Upper lobe of right lung (tissue), 1 donor: ENCODE measurements around the gene USP36. TPM values are rescaled to one million over a fixed set of nuclear protein-coding genes. Genes with fewer than 3 reads are reported as not detected.

Experiments used
- ATAC-seq: fragments of 200-7000 bp; cut with Tn5 transposase; one replicate; pipeline ENCODE4 v1.9.1; 2020; ENCODE audit warnings: mild to moderate bottlenecking, moderate library complexity
- DNase-seq: peaks from one replicate; pipeline ENCODE4 v3.0.0-alpha.2; 2020
- H3K27ac ChIP-seq: fragments of 200-600 bp; one replicate; pipeline ENCODE4 v1.8.0; 2022
- H3K27me3 ChIP-seq: fragments of 200-600 bp; one replicate; pipeline ENCODE4 v1.8.0; 2022; ENCODE audit warnings: mild to moderate bottlenecking
- H3K36me3 ChIP-seq: fragments of 200-600 bp; one replicate; pipeline ENCODE4 v1.8.0; 2022
- H3K4me1 ChIP-seq: fragments of 200-600 bp; one replicate; pipeline ENCODE4 v1.8.0; 2022
- H3K4me3 ChIP-seq: fragments of 200-600 bp; one replicate; pipeline ENCODE4 v1.8.0; 2022; ENCODE audit warnings: mild to moderate bottlenecking
- H3K9me3 ChIP-seq: fragments of 200-600 bp; one replicate; pipeline ENCODE4 v1.8.0; 2022
- CTCF ChIP-seq: fragments of 200-600 bp; IDR thresholded peaks from one replicate; pipeline ENCODE4 v1.8.0; 2022; ENCODE audit warnings: antibody characterized with exemption
- intact Hi-C: fragments of 100-400 bp; cut with DNase I; formaldehyde crosslinking; loops from one replicate; pipeline ENCODE4 v1.11.0; 2022
- total RNA-seq: library from RNA; stranded (reverse); fragmentation: NEBNext Ultra II Directional; extraction: Animal tissue kit (Norgen Biotek cat#: 25700); gene quantifications from one replicate; pipeline ENCODE4 v1.2.1, GENCODE V29; 2021
- donor health status: DM: no; HTN: yes; CAD: no; lungs with severe emphysema.

Gene USP36
- total RNA-seq, 1 donor from 2014 or later: 69.6 TPM

- TF ChIP-seq CTCF: no peak
- DNase-seq (peak; percentile 3), ATAC-seq (no peak)
- H3K9me3 ChIP-seq: no peaks in the 10 kb centered on the region
- H3K27ac ChIP-seq: no peak overlapping the region
- peaks cover 28% of the 10 kb centered on the region for H3K4me1 ChIP-seq
- H3K36me3 ChIP-seq: no peaks in the 10 kb centered on the region
- H3K4me3 ChIP-seq: no peak overlapping the region
- intact Hi-C loops: no loop called here
- H3K27me3 ChIP-seq: no peaks in the 10 kb centered on the region
These were observed 53.2 kb downstream of the USP36 start for GRCh38 chr17:78787444-78787843.

- Histone ChIP-seq H3K4me1 (peaks cover 23% of the 10 kb centered on the region), H3K27me3 (no peaks in the 10 kb centered on the region), H3K4me3 (no peak overlapping the region), H3K27ac (no peak overlapping the region), H3K36me3 (no peaks in the 10 kb centered on the region), H3K9me3 (no peaks in the 10 kb centered on the region)
- DNase-seq (peak; percentile 3), ATAC-seq (no peak)
- intact Hi-C loops: no loop called here
- TF ChIP-seq CTCF: no peak
These were observed 55.0 kb downstream of the USP36 start for GRCh38 chr17:78785663-78786057.

- DNase-seq: peak; percentile 57
- no peak for TF ChIP-seq CTCF
- Histone ChIP-seq H3K9me3 (no peaks in the 10 kb centered on the region), H3K36me3 (no peaks in the 10 kb centered on the region), H3K4me3 (no peak overlapping the region), H3K27ac (no peak overlapping the region), H3K27me3 (no peaks in the 10 kb centered on the region), H3K4me1 (peaks cover 24% of the 10 kb centered on the region)
- intact Hi-C loops: no loop called here
- ATAC-seq: no peak
These were observed 55.5 kb downstream of the USP36 start for GRCh38 chr17:78785011-78785662.

- H3K4me1 ChIP-seq: peaks cover 22% of the 10 kb centered on the region
- no peaks in the 10 kb centered on the region for H3K36me3 ChIP-seq
- TF ChIP-seq CTCF: no peak
- intact Hi-C loops: no loop called here
- no peak overlapping the region for H3K27ac ChIP-seq
- H3K9me3 ChIP-seq: no peaks in the 10 kb centered on the region
- no peaks in the 10 kb centered on the region for H3K27me3 ChIP-seq
- ATAC-seq: no peak
- DNase-seq: no peak
- no peak overlapping the region for H3K4me3 ChIP-seq
These were observed 56.3 kb downstream of the USP36 start for GRCh38 chr17:78784352-78784751.

- peaks cover 19% of the 10 kb centered on the region for H3K4me1 ChIP-seq
- no peak overlapping the region for H3K4me3 ChIP-seq
- peak overlapping the region; percentile 93 for H3K27ac ChIP-seq
- H3K36me3 ChIP-seq: no peaks in the 10 kb centered on the region
- DNase-seq (peak; percentile 48), ATAC-seq (no peak)
- H3K9me3 ChIP-seq: no peaks in the 10 kb centered on the region
- no peak for TF ChIP-seq CTCF
- intact Hi-C loops: no loop called here
- H3K27me3 ChIP-seq: no peaks in the 10 kb centered on the region
These were observed 56.8 kb downstream of the USP36 start for GRCh38 chr17:78783711-78784324.
